Transverse colon (tissue), 4 donors: ENCODE data around the gene SENP6. TPM values are rescaled to one million over a fixed set of nuclear protein-coding genes. Genes with fewer than 3 reads are reported as not detected.
A peak's percentile ranks its signal among the peaks of the same experiment; 100 is the strongest.

Experiments used
- DNase-seq: peaks from one replicate; pipeline ENCODE4 v3.0.0-alpha.2; 2019
- H3K27ac ChIP-seq, 4 donors: fragments of 200-600 bp; sonication (generic); 2 replicates each; pipeline ENCODE4 v1.5.1; 2016 to 2018; ENCODE audit warnings: inconsistent platforms in 4 of 4
- H3K27me3 ChIP-seq: fragments of 200-600 bp; sonication (generic); 2 replicates; pipeline ENCODE4 v1.5.1; 2017; ENCODE audit warnings: inconsistent platforms
- H3K36me3 ChIP-seq, 4 donors: fragments of 200-600 bp; sonication (generic); 2 replicates each; pipeline ENCODE4 v1.5.1; 2017 to 2019; ENCODE audit warnings: inconsistent platforms in 4 of 4
- H3K4me1 ChIP-seq, 4 donors: fragments of 200-600 bp; sonication (generic); 2 replicates each; pipeline ENCODE4 v1.5.1; 2017 to 2020; ENCODE audit warnings: inconsistent platforms in 4 of 4
- H3K4me3 ChIP-seq, 4 donors: fragments of 200-600 bp; sonication (generic); 1 replicate in 1 of 4; 2 replicates in 3 of 4; pipeline versions ENCODE4 v1.5.1 to v1.6.1; 2017 to 2019; ENCODE audit warnings: inconsistent platforms in 4 of 4
- H3K9me3 ChIP-seq, 2 donors: fragments of 200-600 bp; sonication (generic); 2 replicates each; pipeline ENCODE4 v1.5.1; 2017 to 2019; ENCODE audit warnings: inconsistent platforms in 2 of 2
- EP300 ChIP-seq: sonication (generic); formaldehyde crosslinking; IDR thresholded peaks from one replicate; pipeline ENCODE4 v1.6.1; 2017; ENCODE audit warnings: antibody characterized with exemption, low read depth
- POLR2A ChIP-seq: fragments of 450-650 bp; IDR thresholded peaks from one replicate; pipeline ENCODE4 v1.6.1; 2016; ENCODE audit warnings: antibody characterized with exemption, mild to moderate bottlenecking, moderate library complexity
- POLR2AphosphoS5 ChIP-seq, 3 donors: sonication (generic); formaldehyde crosslinking; IDR thresholded peaks; one replicate each; pipeline ENCODE4 v1.6.1; 2016; ENCODE audit warnings: antibody characterized with exemption in 3 of 3
- WGBS, 2 donors: methylation state at CpG; one replicate each; pipeline ENCODE4 v1.1.5; 2018; ENCODE audit warnings: low coverage in 1 of 2; 5-methylcytosine and 5-hydroxymethylcytosine counted together
- in situ Hi-C, 4 donors: fragments of 200-750 bp; cut with MboI; loops; one replicate each; pipeline versions ENCODE4 v1.15.0 to v1.15.1; 2017; ENCODE audit warnings: low sequenced_read_pairs in 3 of 4, low pct_ligation_motif_present in 1 of 4, low pct_unique_long_range_greater_than_20kb in 1 of 4
- intact Hi-C: fragments of 100-400 bp; cut with DNase I; formaldehyde crosslinking; loops from one replicate; pipeline ENCODE4 v1.15.1; 2023; ENCODE audit warnings: low total_unique reads
- total RNA-seq, 4 donors: library from RNA; depleted of rRNA; stranded (reverse); fragments of >200 nt; gene quantifications; one replicate each; pipeline ENCODE4 v1.1.0, GENCODE V29; 2016
- TF ChIP-seq, protein P1 (sequence below), 5 experiments: fragments of 200-600 bp in 3 of 5; fragments of 450-650 bp in 2 of 5; sonication (generic) in 3 of 5; IDR thresholded peaks; 1 replicate in 2 of 5; 2 replicates in 3 of 5; pipeline ENCODE4 v1.5.1; 2016 to 2017; ENCODE audit warnings: antibody characterized with exemption in 5 of 5, inconsistent platforms in 3 of 5, mild to moderate bottlenecking in 2 of 5, moderate library complexity in 1 of 5

The SENP6 gene, protein sequence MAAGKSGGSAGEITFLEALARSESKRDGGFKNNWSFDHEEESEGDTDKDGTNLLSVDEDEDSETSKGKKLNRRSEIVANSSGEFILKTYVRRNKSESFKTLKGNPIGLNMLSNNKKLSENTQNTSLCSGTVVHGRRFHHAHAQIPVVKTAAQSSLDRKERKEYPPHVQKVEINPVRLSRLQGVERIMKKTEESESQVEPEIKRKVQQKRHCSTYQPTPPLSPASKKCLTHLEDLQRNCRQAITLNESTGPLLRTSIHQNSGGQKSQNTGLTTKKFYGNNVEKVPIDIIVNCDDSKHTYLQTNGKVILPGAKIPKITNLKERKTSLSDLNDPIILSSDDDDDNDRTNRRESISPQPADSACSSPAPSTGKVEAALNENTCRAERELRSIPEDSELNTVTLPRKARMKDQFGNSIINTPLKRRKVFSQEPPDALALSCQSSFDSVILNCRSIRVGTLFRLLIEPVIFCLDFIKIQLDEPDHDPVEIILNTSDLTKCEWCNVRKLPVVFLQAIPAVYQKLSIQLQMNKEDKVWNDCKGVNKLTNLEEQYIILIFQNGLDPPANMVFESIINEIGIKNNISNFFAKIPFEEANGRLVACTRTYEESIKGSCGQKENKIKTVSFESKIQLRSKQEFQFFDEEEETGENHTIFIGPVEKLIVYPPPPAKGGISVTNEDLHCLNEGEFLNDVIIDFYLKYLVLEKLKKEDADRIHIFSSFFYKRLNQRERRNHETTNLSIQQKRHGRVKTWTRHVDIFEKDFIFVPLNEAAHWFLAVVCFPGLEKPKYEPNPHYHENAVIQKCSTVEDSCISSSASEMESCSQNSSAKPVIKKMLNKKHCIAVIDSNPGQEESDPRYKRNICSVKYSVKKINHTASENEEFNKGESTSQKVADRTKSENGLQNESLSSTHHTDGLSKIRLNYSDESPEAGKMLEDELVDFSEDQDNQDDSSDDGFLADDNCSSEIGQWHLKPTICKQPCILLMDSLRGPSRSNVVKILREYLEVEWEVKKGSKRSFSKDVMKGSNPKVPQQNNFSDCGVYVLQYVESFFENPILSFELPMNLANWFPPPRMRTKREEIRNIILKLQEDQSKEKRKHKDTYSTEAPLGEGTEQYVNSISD
- total RNA-seq, result 100 to 1,000 TPM in 2 of 4 donors, 10 to 100 TPM in 2; 59.1 to 136 (median 107) TPM

DNA sequence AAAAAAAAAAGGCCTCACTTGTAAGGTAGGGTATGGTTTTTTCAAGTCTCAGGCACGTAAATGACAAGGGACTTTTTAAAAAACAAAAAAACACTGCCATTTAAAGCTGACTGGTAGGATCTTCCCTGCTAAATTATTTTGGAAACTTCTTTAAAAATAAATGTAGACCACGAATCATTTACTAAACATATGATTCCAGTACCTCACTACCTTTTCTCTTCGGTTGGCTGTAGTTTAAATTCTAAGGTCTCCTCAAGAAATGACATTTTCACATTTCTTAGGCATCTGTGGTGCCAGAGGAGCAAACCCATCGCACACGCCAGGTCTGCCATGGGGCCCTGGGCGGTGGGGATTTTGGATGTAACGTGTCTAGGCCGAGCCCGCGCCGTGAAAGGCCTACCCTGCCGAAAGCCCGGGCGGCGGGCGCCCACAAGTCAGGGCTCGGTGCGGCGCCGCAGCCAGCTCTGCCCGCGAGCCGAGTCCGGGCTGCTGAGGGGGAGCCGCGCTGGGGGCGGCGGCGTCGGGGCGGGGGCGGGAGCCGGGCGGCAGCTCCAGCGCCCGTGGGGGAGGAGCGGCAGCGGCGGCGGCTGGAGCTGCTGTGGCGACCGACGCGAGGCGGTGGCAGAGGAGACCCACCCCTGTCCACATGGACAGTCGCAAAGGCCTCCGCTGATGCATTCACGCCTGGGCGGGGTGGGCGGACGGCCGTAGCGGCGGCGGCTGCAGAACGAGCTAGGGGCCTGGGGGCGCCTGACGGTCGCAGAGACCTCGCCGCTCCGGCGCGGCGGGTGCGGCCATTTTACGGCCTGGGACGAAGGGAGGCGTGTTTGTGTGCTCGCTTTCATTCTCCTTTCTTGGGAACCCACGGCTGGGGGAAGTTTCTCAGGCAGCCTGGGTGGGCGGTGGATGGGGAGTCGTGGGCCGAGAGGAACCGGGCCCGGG, at the start of gene SENP6:
Gene SENP6 (plus strand): TSS at position 577 of the 942 bp plus-strand sequence. CDS start 645 bp downstream, outside the sequence.
- H3K27me3 ChIP-seq, result no peaks in the 10 kb centered on the region
- in situ Hi-C loops, result no loop called here
- WGBS, 2 donors, result 0 to 2% methylated on average over 3 to 31 of the region's 76 CpGs

DNA sequence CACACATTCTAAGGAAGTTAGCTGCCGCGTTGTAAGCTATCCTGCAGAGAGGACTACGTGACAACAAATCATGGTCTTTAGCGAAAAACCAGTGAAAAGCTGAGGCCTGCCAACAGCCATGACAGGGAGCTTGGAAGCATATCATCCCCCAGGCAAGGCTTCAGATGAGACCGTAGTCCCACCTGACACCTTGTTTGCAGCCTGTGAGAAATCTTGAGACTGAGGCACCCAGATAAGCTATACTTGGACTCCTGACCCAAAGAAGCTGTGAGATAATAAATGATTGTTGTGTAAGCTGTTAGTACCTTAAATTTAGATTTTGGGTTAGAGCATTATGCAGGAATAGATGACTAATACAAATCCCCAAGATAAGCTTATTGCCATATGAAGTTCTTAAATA, 45.4 kb upstream of the SENP6 start:
- intact Hi-C loops (no loop called here), in situ Hi-C loops (no loop called here)
- Histone ChIP-seq H3K4me1 (no peaks in the 10 kb centered on the region), H3K27ac (no peak overlapping the region), H3K36me3 (no peaks in the 10 kb centered on the region), H3K9me3 (no peaks in the 10 kb centered on the region), H3K4me3 (no peak overlapping the region), H3K27me3 (no peaks in the 10 kb centered on the region)
- no peak for DNase-seq
- 84 to 100% methylated on average over 1 to 5 of the region's 5 CpGs for WGBS, 2 donors
- TF ChIP-seq POLR2AphosphoS5 (IDR thresholded peaks at IDR 0.05) (no peak), EP300 (no peak), POLR2A (no peak)
- TF ChIP-seq, protein P1, sequence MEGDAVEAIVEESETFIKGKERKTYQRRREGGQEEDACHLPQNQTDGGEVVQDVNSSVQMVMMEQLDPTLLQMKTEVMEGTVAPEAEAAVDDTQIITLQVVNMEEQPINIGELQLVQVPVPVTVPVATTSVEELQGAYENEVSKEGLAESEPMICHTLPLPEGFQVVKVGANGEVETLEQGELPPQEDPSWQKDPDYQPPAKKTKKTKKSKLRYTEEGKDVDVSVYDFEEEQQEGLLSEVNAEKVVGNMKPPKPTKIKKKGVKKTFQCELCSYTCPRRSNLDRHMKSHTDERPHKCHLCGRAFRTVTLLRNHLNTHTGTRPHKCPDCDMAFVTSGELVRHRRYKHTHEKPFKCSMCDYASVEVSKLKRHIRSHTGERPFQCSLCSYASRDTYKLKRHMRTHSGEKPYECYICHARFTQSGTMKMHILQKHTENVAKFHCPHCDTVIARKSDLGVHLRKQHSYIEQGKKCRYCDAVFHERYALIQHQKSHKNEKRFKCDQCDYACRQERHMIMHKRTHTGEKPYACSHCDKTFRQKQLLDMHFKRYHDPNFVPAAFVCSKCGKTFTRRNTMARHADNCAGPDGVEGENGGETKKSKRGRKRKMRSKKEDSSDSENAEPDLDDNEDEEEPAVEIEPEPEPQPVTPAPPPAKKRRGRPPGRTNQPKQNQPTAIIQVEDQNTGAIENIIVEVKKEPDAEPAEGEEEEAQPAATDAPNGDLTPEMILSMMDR (IDR thresholded peaks at IDR 0.05), result no peak

More for the DNA sequence above, at the start of gene SENP6:
- Histone ChIP-seq H3K4me1 (peaks cover 8 to 68% (median 32%) of the 10 kb centered on the region in 4 donors), H3K9me3 (no peaks in the 10 kb centered on the region), H3K4me3 (peak within 1 kb of the TSS; percentile 77 to 91 (median 82)), H3K36me3 (no peaks in the 10 kb centered on the region), H3K27ac (peak within 1 kb of the TSS; percentile 92 to 99 (median 98))
- intact Hi-C loops, result no loop called here
- TF ChIP-seq, protein P1 (IDR thresholded peaks at IDR 0.05), result no peak
- TF ChIP-seq POLR2A, result peak; percentile 90
- TF ChIP-seq POLR2AphosphoS5 (IDR thresholded peaks at IDR 0.05), result peak; percentile 75 to 94 (median 89)
- DNase-seq, result peak; percentile 80

DNA sequence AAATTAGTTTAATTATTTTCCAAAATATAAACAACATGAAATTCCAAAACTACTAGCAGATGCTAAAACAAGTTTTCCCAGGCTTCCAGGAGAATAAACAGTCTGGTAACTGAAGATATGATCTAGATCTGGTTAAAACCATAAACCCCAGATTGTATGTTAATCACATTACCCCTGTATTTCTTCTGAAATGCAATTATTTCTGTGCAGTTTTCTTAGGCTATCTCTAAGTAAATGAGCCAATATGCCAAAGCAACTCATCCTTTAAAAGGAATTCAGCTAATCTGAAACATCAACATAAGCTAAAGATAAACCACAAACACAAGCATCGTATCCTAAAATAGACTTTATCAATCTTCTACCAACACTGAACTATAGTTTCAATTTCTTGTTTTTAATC, 44.6 kb upstream of the SENP6 start:
- in situ Hi-C loops, result no loop called here
- no peak for TF ChIP-seq POLR2A
- no peak for TF ChIP-seq POLR2AphosphoS5 (IDR thresholded peaks at IDR 0.05)
- TF ChIP-seq EP300, result no peak
- TF ChIP-seq, protein P1 (IDR thresholded peaks at IDR 0.05), result no peak

More for the DNA sequence above, 44.6 kb upstream of the SENP6 start:
- H3K9me3 ChIP-seq, result no peaks in the 10 kb centered on the region
- no peak overlapping the region for H3K4me3 ChIP-seq
- no peaks in the 10 kb centered on the region for H3K36me3 ChIP-seq
- no peak for DNase-seq
- 67 to 92% methylated on average over 1 of the region's 1 CpG for WGBS, 2 donors
- H3K27ac ChIP-seq, result no peak overlapping the region
- intact Hi-C loops, result no loop called here
- H3K27me3 ChIP-seq, result no peaks in the 10 kb centered on the region
- H3K4me1 ChIP-seq, result no peaks in the 10 kb centered on the region
